GM12864 (cell line): ENCODE measurements around the gene SORD.
A peak's percentile ranks its signal among the peaks of the same experiment; 100 is the strongest.
"Not testable (repeated sequence)": the region's sequence is repeated elsewhere in the genome, so short reads cannot be mapped to it uniquely, and the experiment has no call there.

Experiments
- DNase-seq: peaks from one replicate; pipeline ENCODE4 v3.0.0-alpha.2; 2011; ENCODE audit warnings: low read depth
- H3K4me3 ChIP-seq: 2 replicates; pipeline ENCODE4 v1.5.1; 2011; ENCODE audit warnings: mild to moderate bottlenecking, low read depth, low read length, control low read depth
- CTCF ChIP-seq: IDR thresholded peaks from 2 replicates; pipeline ENCODE4 v1.5.1; 2011; ENCODE audit warnings: low read depth, mild to moderate bottlenecking, moderate library complexity, low read length, control low read depth, inconsistent platforms; ENCODE audit errors: missing control alignments

Gene SORD

GRCh38 chr15:45009046-45009445 is 13.9 kb upstream of the SORD start:
- no peak for DNase-seq
- no peak for TF ChIP-seq CTCF
- no peak overlapping the region for H3K4me3 ChIP-seq

- not testable (repeated sequence) for H3K4me3 ChIP-seq, DNase-seq
These were observed 7.9 kb upstream of the SORD start for GRCh38 chr15:45015114-45015513.

GRCh38 chr15:45020222-45020900 is 2.6 kb upstream of the SORD start:
- not testable (repeated sequence) for H3K4me3 ChIP-seq, DNase-seq

GRCh38 chr15:45020901-45021259 is 2.1 kb upstream of the SORD start:
- DNase-seq, H3K4me3 ChIP-seq: not testable (repeated sequence)

GRCh38 chr15:45021348-45021747 is 1.6 kb upstream of the SORD start:
- DNase-seq, result no peak
- TF ChIP-seq CTCF, result no peak
- H3K4me3 ChIP-seq, result no peak overlapping the region

- TF ChIP-seq CTCF, result no peak
- no peak for DNase-seq
- peak overlapping the region; percentile 85 for H3K4me3 ChIP-seq
These were observed 747 bp downstream of the SORD start for GRCh38 chr15:45023659-45024225.

GRCh38 chr15:45024649-45025048 is 1.7 kb downstream of the SORD start:
- not testable (repeated sequence) for DNase-seq, H3K4me3 ChIP-seq

- not testable (repeated sequence) for DNase-seq, H3K4me3 ChIP-seq
These were observed 2.6 kb downstream of the SORD start for GRCh38 chr15:45025627-45026026.

- DNase-seq, result no peak
- H3K4me3 ChIP-seq, result no peak overlapping the region
- no peak for TF ChIP-seq CTCF
These were observed 3.7 kb downstream of the SORD start for GRCh38 chr15:45026651-45027190.

GRCh38 chr15:45027220-45027619 is 4.2 kb downstream of the SORD start:
- no peak for DNase-seq
- H3K4me3 ChIP-seq, result no peak overlapping the region
- no peak for TF ChIP-seq CTCF
